GM12878 (cell line): ENCODE results near the gene ZNF780A. TPM values are rescaled to one million over a fixed set of nuclear protein-coding genes. Genes with fewer than 3 reads are reported as not detected.

ENCODE experiments used
- ATAC-seq: fragments of 200-7000 bp; cut with Tn5 transposase; 3 replicates; pipeline ENCODE4 v1.9.1; 2020; ENCODE audit warnings: mild to moderate bottlenecking, moderate library complexity
- BruUV-seq: library from RNA; stranded (reverse); fragments of 400-500 nt; replicated peaks from 2 replicates; lab custom pipeline; 2021; lab: Mats Ljungman, UMichigan
- CTCF ChIA-PET: fragments of 300-600 bp; sonication (Branson Sonifier 250); formaldehyde crosslinking; extraction: SDS; loops from one replicate; lab custom pipeline; 2021; ENCODE audit warnings: inconsistent platforms; lab: Yijun Ruan, JAX
- POLR2A ChIA-PET: fragments of 350-600 bp; formaldehyde crosslinking; extraction: SDS; loops from one replicate; lab custom pipeline; 2021; ENCODE audit warnings: inconsistent platforms; lab: Charles Lee
- RAD21 ChIA-PET: fragments of 300-600 bp; sonication (Branson Sonifier 250); formaldehyde crosslinking; loops from one replicate; lab custom pipeline; 2023; ENCODE audit warnings: antibody characterized with exemption; ENCODE audit not compliant: unreplicated experiment; lab: Charles Lee
- SMC1A ChIA-PET: fragments of 300-600 bp; sonication (Branson Sonifier 250); formaldehyde crosslinking; loops from one replicate; lab custom pipeline; 2023; ENCODE audit not compliant: unreplicated experiment, uncharacterized antibody; lab: Charles Lee
- DNase-seq: peaks from one replicate; pipeline ENCODE4 v3.0.0-alpha.2; 2011; ENCODE audit warnings: low read depth, low spot score
- FAIRE-seq: peaks from 3 replicates; lab custom pipeline; 2011; peaks lifted over from hg19 to GRCh38; lab: Jason Lieb, UNC
- H2AFZ ChIP-seq: 2 replicates; pipeline ENCODE4 v1.6.0; 2011; ENCODE audit warnings: low read depth, low read length, control low read depth; ENCODE audit not compliant: control insufficient read depth
- H3K27ac ChIP-seq: 2 replicates; pipeline ENCODE4 v1.5.1; 2011; ENCODE audit warnings: control low read depth; ENCODE audit not compliant: control insufficient read depth, insufficient read depth
- H3K27me3 ChIP-seq, 2 experiments: replicated peaks in 1 of 2; 2 replicates each; pipeline versions ENCODE4 v1.6.0 to v1.6.1; 2011; ENCODE audit warnings: low read length in 1 of 2; ENCODE audit not compliant: control insufficient read depth in 2 of 2, insufficient read depth in 2 of 2
- H3K36me3 ChIP-seq, 2 experiments: 2 replicates each; pipeline ENCODE4 v1.5.1; 2011; ENCODE audit warnings: low read length in 1 of 2; ENCODE audit not compliant: control insufficient read depth in 2 of 2, insufficient read depth in 2 of 2
- H3K4me1 ChIP-seq: 2 replicates; pipeline ENCODE4 v1.6.1; 2011; ENCODE audit warnings: mild to moderate bottlenecking, low read length, moderate library complexity, mixed read lengths; ENCODE audit not compliant: control insufficient read depth, insufficient read depth
- H3K4me2 ChIP-seq: 2 replicates; pipeline ENCODE4 v1.6.0; 2011; ENCODE audit warnings: control low read depth; ENCODE audit not compliant: control insufficient read depth, insufficient read depth
- H3K4me3 ChIP-seq: fragments of 200-600 bp; sonication (generic); 2 replicates; pipeline ENCODE4 v1.5.1; 2016
- H3K79me2 ChIP-seq: 2 replicates; pipeline ENCODE4 v1.6.0; 2011; ENCODE audit warnings: low read length; ENCODE audit not compliant: control insufficient read depth, insufficient read depth
- H3K9ac ChIP-seq: 2 replicates; pipeline ENCODE4 v1.8.0; 2011; ENCODE audit warnings: low read length, control low read depth, mixed read lengths; ENCODE audit not compliant: control insufficient read depth, insufficient read depth
- H3K9me3 ChIP-seq: replicated peaks from 3 replicates; pipeline ENCODE4 v1.5.1; 2011; ENCODE audit warnings: mild to moderate bottlenecking, low read length; ENCODE audit not compliant: control insufficient read depth, insufficient read depth
- H4K20me1 ChIP-seq: 2 replicates; pipeline ENCODE4 v1.6.0; 2011; ENCODE audit not compliant: control insufficient read depth, insufficient read depth
- E2F4 ChIP-seq: IDR thresholded peaks from 2 replicates; pipeline ENCODE4 v1.6.1; 2012; ENCODE audit warnings: low read depth, low read length, improper control_type of control experiment
- HDAC2 ChIP-seq: fragments of 200-600 bp; sonication (generic); IDR thresholded peaks from 2 replicates; pipeline ENCODE4 v1.6.1; 2017
- IKZF2 ChIP-seq, 2 experiments: fragments of 450-650 bp; IDR thresholded peaks; 2 replicates each; pipeline ENCODE4 v1.6.1; 2017; ENCODE audit warnings: mild to moderate bottlenecking in 2 of 2, moderate library complexity in 2 of 2
- NFIC ChIP-seq: IDR thresholded peaks from 2 replicates; pipeline ENCODE4 v1.6.1; 2012; ENCODE audit warnings: low read depth, mild to moderate bottlenecking, inconsistent platforms, low read length, moderate library complexity
- NR2C2 ChIP-seq: IDR thresholded peaks from 2 replicates; pipeline ENCODE4 v1.6.1; 2011; ENCODE audit warnings: borderline replicate concordance, low read depth; ENCODE audit not compliant: control insufficient read depth, insufficient read length
- NR2F1 ChIP-seq: fragments of 450-650 bp; conservative IDR thresholded peaks from 2 replicates; pipeline ENCODE4 v1.6.1; 2017; ENCODE audit warnings: mild to moderate bottlenecking
- SPI1 ChIP-seq: IDR thresholded peaks from 2 replicates; pipeline ENCODE4 v1.6.1; 2011; ENCODE audit warnings: low read depth, mild to moderate bottlenecking, low read length, moderate library complexity, borderline replicate concordance; ENCODE audit not compliant: insufficient read depth
- ZNF384 ChIP-seq: IDR thresholded peaks from 2 replicates; pipeline ENCODE4 v1.6.1; 2012; ENCODE audit warnings: low read depth, mild to moderate bottlenecking, low read length, improper control_type of control experiment, borderline replicate concordance
- WGBS: methylation state at CpG from one replicate; pipeline ENCODE4 v1.1.6; 2016; ENCODE audit warnings: low lambda C conversion rate; ENCODE audit not compliant: insufficient replicate concordance, insufficient coverage; ENCODE audit errors: missing lambda C conversion rate; 5-methylcytosine and 5-hydroxymethylcytosine counted together
- in situ Hi-C: fragments of 300-500 bp; cut with MboI; formaldehyde crosslinking; loops from 9 replicates; pipeline ENCODE4 v1.14.3; 2018; ENCODE audit warnings: mixed read lengths
- intact Hi-C: fragments of 100-400 bp; cut with micrococcal nuclease; formaldehyde crosslinking; loops from one replicate; pipeline ENCODE4 v1.14.2; 2022; ENCODE audit not compliant: unreplicated experiment
- polyA plus RNA-seq, 11 experiments: library from polyadenylated mRNA; depleted of rRNA in 4 of 11; unstranded in 6 of 11; stranded (reverse) in 5 of 11; fragments of >200 nt; fragmentation: Nextera tagmentation in 4 of 11; fragmentation: Illumina TruSeq in 1 of 11; extraction: Ambion mirVana in 4 of 11; extraction: Trizol in 1 of 11; gene quantifications; 1 replicate in 1 of 11; 2 replicates in 10 of 11; pipeline versions ENCODE4 v1.2.1 to v1.2.3, GENCODE V29; 2011 to 2016; ENCODE audit warnings: inconsistent platforms in 2 of 11, missing spikeins in 2 of 11, low read depth in 1 of 11
- total RNA-seq, 4 experiments: library from RNA; depleted of rRNA in 3 of 4; stranded (reverse); fragments of >200 nt in 3 of 4; fragmentation: Illumina TruSeq in 1 of 4; extraction: Trizol in 1 of 4; gene quantifications; 2 replicates each; pipeline versions ENCODE4 v1.2.1 to v1.2.3, GENCODE V29; 2013 to 2021

The ZNF780A gene
- total and polyA plus RNA-seq, 10 of the 15 experiments (the other 5 are each of a cell fraction or from before 2014, with no cell fraction given) = 10.9 to 27.6 (median 17.6) TPM

GRCh38 chr19:40091205-40092129 lies 724 bp upstream of the ZNF780A start:
- intact Hi-C loops = no loop called here
- CTCF ChIA-PET = interaction anchor here (0.5 to 1.9 kb wide), 8 partner anchors 11 to 246 kb away, joined by 3 to 8 read pairs (median 4); partner anchors contain the start of gene PSMC4
- Histone ChIP-seq H2AFZ (peak overlapping the region; percentile 94), H3K9me3 (no peaks in the 10 kb centered on the region; the same call in 2 of the 3 replicates), H3K4me1 (peaks cover 4% of the 10 kb centered on the region; the same call in 1 of the 2 replicates), H3K9ac (peak overlapping the region; percentile 86), H3K27me3 (no peaks in the 10 kb centered on the region), H4K20me1 (no peaks in the 10 kb centered on the region), H3K27ac (peak overlapping the region; percentile 77), H3K79me2 (peaks cover 28% of the 10 kb centered on the region), H3K36me3 (no peaks in the 10 kb centered on the region; a peak in 1 of 4 replicates), H3K4me3 (peak overlapping the region; percentile 95), H3K4me2 (peak overlapping the region; percentile 94)
- SMC1A ChIA-PET = interaction anchor here (0.6 to 2.6 kb wide), 4 partner anchors 34 to 1003 kb away, joined by 3 to 7 read pairs (median 3); partner anchors contain the start of gene PSMC4
- POLR2A ChIA-PET = interaction anchor here (0.6 to 1.4 kb wide), 2 partner anchors 121 to 1326 kb away, joined by 3 to 7 read pairs; partner anchors contain the start of gene PSMC4
- TSS peak; percentile 81 for BruUV-seq
- DNase-seq (no peak), ATAC-seq (peak; percentile 5; the same call in 2 of the 3 replicates), FAIRE-seq (peak; percentile 64)
- TF ChIP-seq IKZF2 (IDR thresholded peaks at IDR 0.05) (0 out of 4 replicates have a peak, but pooled peaks of 1 of the 2 experiments have one; percentile 3), ZNF384 (no peak), NR2F1 (no peak), HDAC2 (no peak), NFIC (no peak), E2F4 (no peak), SPI1 (peak; percentile 20; the same call in 1 of the 2 replicates), NR2C2 (no peak)
- in situ Hi-C loops = no loop called here
- WGBS = 38% methylated on average over 10 of the region's 10 CpGs
- RAD21 ChIA-PET = interaction anchor here (1.9 to 2.4 kb wide), 2 partner anchors 99 to 121 kb away, joined by 5 to 13 read pairs; partner anchors contain the start of gene PSMC4
